Measurements from ENCODE around the gene AHCTF1. TPM values are rescaled to one million over a fixed set of nuclear protein-coding genes. Genes with fewer than 3 reads are reported as not detected.
A peak's percentile ranks its signal among the peaks of the same experiment; 100 is the strongest.
"Not testable (repeated sequence)": the region's sequence is repeated elsewhere in the genome, so short reads cannot be mapped to it uniquely, and the experiment has no call there.

The AHCTF1 gene
- total RNA-seq, 1 donor from 2014 or later: 38.7 TPM

- H3K4me3 Mint-ChIP-seq: no peak overlapping the region
- no peak for TF ChIP-seq CTCF (IDR thresholded peaks at IDR 0.05; ENCODE audit: unreplicated experiment)
- H3K27ac Mint-ChIP-seq: no peak overlapping the region
- DNase-seq (ENCODE audit: low spot score in 2 of 2, unreplicated experiment in 2 of 2): no peak
- H3K9me3 Mint-ChIP-seq: no peaks in the 10 kb centered on the region
- no peaks in the 10 kb centered on the region for H3K27me3 Mint-ChIP-seq (ENCODE audit: low read depth)
- peaks cover 8% of the 10 kb centered on the region for H3K36me3 Mint-ChIP-seq
- peaks cover 6% of the 10 kb centered on the region for H3K4me1 Mint-ChIP-seq
Measured at GRCh38 chr1:246919902-246920301, 11.8 kb downstream of the AHCTF1 start.

- H3K36me3 Mint-ChIP-seq: peaks cover 17% of the 10 kb centered on the region
- not testable (repeated sequence) for H3K27ac Mint-ChIP-seq; DNase-seq (ENCODE audit: low spot score in 2 of 2, unreplicated experiment in 2 of 2); H3K27me3 Mint-ChIP-seq (ENCODE audit: low read depth); H3K4me3 Mint-ChIP-seq; H3K4me1 Mint-ChIP-seq; H3K9me3 Mint-ChIP-seq
Measured at GRCh38 chr1:246916026-246916923, 15.5 kb downstream of the AHCTF1 start.

GRCh38 chr1:246907472-246907871, 24.3 kb downstream of the AHCTF1 start:
- H3K27me3 Mint-ChIP-seq (ENCODE audit: low read depth): no peaks in the 10 kb centered on the region
- no peak for DNase-seq (ENCODE audit: low spot score in 2 of 2, unreplicated experiment in 2 of 2)
- H3K9me3 Mint-ChIP-seq: no peaks in the 10 kb centered on the region
- no peak overlapping the region for H3K27ac Mint-ChIP-seq
- TF ChIP-seq CTCF (IDR thresholded peaks at IDR 0.05; ENCODE audit: unreplicated experiment): peak; percentile 15
- H3K4me1 Mint-ChIP-seq: no peaks in the 10 kb centered on the region
- peaks cover 40% of the 10 kb centered on the region for H3K36me3 Mint-ChIP-seq
- no peak overlapping the region for H3K4me3 Mint-ChIP-seq

GRCh38 chr1:246906833-246907232, 24.9 kb downstream of the AHCTF1 start:
- Mint-ChIP-seq H3K36me3 (peaks cover 43% of the 10 kb centered on the region), H3K27ac (no peak overlapping the region), H3K27me3 (ENCODE audit: low read depth) (no peaks in the 10 kb centered on the region), H3K4me3 (no peak overlapping the region), H3K4me1 (no peaks in the 10 kb centered on the region), H3K9me3 (no peaks in the 10 kb centered on the region)
- no peak for DNase-seq (ENCODE audit: low spot score in 2 of 2, unreplicated experiment in 2 of 2)
- no peak for TF ChIP-seq CTCF (IDR thresholded peaks at IDR 0.05; ENCODE audit: unreplicated experiment)

- Mint-ChIP-seq H3K4me1 (no peaks in the 10 kb centered on the region), H3K4me3 (no peak overlapping the region), H3K36me3 (peaks cover 54% of the 10 kb centered on the region), H3K27me3 (ENCODE audit: low read depth) (no peaks in the 10 kb centered on the region), H3K9me3 (no peaks in the 10 kb centered on the region), H3K27ac (no peak overlapping the region)
- TF ChIP-seq CTCF (IDR thresholded peaks at IDR 0.05; ENCODE audit: unreplicated experiment): no peak
- DNase-seq (ENCODE audit: low spot score in 2 of 2, unreplicated experiment in 2 of 2): no peak
Measured at GRCh38 chr1:246901874-246902273, 29.9 kb downstream of the AHCTF1 start.

GRCh38 chr1:246897302-246897701, 34.4 kb downstream of the AHCTF1 start:
- no peaks in the 10 kb centered on the region for H3K4me1 Mint-ChIP-seq
- H3K27me3 Mint-ChIP-seq (ENCODE audit: low read depth): no peaks in the 10 kb centered on the region
- H3K27ac Mint-ChIP-seq: no peak overlapping the region
- H3K9me3 Mint-ChIP-seq: peaks cover 6% of the 10 kb centered on the region
- no peak overlapping the region for H3K4me3 Mint-ChIP-seq
- peaks cover 53% of the 10 kb centered on the region for H3K36me3 Mint-ChIP-seq
- no peak for DNase-seq (ENCODE audit: low spot score in 2 of 2, unreplicated experiment in 2 of 2)
- no peak for TF ChIP-seq CTCF (IDR thresholded peaks at IDR 0.05; ENCODE audit: unreplicated experiment)

Data from mesothelial cell of epicardium (in vitro differentiated cells).